Measurements from ENCODE around the gene ST6GALNAC3. TPM values are rescaled to one million over a fixed set of nuclear protein-coding genes. Genes with fewer than 3 reads are reported as not detected.
"Not testable (repeated sequence)": the region's sequence is repeated elsewhere in the genome, so short reads cannot be mapped to it uniquely, and the experiment has no call there.

Gene ST6GALNAC3
- total RNA-seq, 1 donor from 2014 or later = 7.3 TPM

DNA sequence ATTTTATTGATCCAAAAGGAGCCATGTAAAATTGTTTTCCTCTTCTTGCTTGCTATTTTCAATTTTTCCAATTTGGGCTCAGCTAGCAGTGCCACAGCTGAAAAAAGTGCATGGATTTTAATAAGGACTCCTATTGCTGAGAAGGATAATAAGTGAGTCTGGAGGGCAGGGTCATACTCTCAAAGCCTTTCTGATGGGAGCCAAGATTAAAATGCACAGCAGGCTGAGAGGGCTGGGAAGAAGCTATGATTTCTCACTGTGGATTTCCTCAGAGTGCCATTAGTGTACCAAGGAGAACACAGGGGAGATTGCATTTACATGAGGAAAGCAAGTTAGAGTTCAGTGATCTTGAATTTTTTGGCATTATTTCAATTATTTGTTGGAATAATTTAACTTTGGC is 261.3 kb downstream of the ST6GALNAC3 start:
- Mint-ChIP-seq H3K9me3 (ENCODE audit: unreplicated experiment) (no peaks in the 10 kb centered on the region), H3K4me1 (ENCODE audit: unreplicated experiment) (peaks cover 51% of the 10 kb centered on the region), H3K27me3 (ENCODE audit: unreplicated experiment) (no peaks in the 10 kb centered on the region), H3K36me3 (ENCODE audit: unreplicated experiment) (no peaks in the 10 kb centered on the region), H3K27ac (ENCODE audit: unreplicated experiment) (no peak overlapping the region), H3K4me3 (ENCODE audit: unreplicated experiment) (no peak overlapping the region)
- no peak for DNase-seq (ENCODE audit: extremely low spot score, unreplicated experiment)
- TF ChIP-seq, protein P1, sequence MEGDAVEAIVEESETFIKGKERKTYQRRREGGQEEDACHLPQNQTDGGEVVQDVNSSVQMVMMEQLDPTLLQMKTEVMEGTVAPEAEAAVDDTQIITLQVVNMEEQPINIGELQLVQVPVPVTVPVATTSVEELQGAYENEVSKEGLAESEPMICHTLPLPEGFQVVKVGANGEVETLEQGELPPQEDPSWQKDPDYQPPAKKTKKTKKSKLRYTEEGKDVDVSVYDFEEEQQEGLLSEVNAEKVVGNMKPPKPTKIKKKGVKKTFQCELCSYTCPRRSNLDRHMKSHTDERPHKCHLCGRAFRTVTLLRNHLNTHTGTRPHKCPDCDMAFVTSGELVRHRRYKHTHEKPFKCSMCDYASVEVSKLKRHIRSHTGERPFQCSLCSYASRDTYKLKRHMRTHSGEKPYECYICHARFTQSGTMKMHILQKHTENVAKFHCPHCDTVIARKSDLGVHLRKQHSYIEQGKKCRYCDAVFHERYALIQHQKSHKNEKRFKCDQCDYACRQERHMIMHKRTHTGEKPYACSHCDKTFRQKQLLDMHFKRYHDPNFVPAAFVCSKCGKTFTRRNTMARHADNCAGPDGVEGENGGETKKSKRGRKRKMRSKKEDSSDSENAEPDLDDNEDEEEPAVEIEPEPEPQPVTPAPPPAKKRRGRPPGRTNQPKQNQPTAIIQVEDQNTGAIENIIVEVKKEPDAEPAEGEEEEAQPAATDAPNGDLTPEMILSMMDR (IDR thresholded peaks at IDR 0.05) = no peak

DNA sequence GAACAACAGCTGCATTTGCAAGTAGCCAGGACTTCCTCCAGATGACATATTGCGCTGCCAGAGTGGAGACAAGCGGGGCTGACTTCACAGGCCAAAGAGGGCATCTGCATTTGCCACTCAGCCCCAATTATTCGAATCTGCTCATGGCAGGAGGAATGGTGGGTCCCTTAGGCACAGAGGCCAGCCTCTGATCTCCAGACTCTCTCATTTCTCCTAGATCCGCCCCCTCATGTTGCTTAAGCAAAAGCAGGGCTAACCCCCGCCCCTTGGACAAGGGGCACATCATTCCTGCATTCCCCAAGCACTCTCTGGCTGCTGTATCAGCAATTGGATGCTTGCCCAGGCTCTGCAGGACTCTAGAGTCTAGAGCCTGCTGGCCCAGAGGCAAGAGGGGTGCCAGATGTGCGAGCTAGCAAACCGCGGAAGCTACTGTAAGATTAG is 262.4 kb downstream of the ST6GALNAC3 start:
- peak overlapping the region; percentile 76 for H3K27ac Mint-ChIP-seq (ENCODE audit: unreplicated experiment)
- H3K9me3 Mint-ChIP-seq (ENCODE audit: unreplicated experiment) = no peaks in the 10 kb centered on the region
- H3K36me3 Mint-ChIP-seq (ENCODE audit: unreplicated experiment) = no peaks in the 10 kb centered on the region
- peak overlapping the region; percentile 7 for H3K4me3 Mint-ChIP-seq (ENCODE audit: unreplicated experiment)
- TF ChIP-seq, protein P1 (IDR thresholded peaks at IDR 0.05) = no peak
- H3K4me1 Mint-ChIP-seq (ENCODE audit: unreplicated experiment) = peaks cover 45% of the 10 kb centered on the region
- DNase-seq (ENCODE audit: extremely low spot score, unreplicated experiment) = peak; percentile 93
- H3K27me3 Mint-ChIP-seq (ENCODE audit: unreplicated experiment) = no peaks in the 10 kb centered on the region

DNA sequence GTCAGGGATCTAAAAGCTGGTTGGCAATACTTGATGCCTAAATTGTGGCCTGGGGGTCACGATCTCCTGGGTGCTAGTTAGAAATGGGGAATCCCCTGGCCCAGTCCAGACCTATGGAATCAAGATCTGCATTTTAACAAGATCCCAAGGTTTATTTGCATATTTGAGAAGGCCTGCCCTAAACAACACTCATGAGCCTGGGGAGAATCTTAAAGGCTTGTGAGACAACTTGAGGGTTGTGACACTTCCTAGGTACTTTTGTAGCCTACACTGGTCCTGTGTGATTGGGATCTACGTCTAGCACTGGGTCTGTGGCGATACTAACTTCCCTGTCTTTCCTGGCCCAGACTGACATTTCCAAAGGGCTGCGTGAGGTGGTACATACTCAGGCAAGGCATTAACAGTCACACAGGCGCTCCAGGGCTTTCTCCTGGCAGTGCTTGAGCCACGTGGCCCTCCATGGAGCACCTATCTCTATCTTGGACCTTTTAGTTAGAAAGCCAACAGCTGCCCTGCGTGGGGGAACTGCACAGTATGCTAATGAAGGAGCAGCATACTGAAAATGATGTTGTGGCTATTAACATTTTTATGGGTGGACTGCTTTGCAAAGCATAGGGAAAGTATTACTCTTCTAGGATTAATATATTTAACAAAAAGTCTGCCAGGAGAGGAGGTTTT is 263.1 kb downstream of the ST6GALNAC3 start:
- DNase-seq (ENCODE audit: extremely low spot score, unreplicated experiment) = no peak
- TF ChIP-seq, protein P1 (IDR thresholded peaks at IDR 0.05) = no peak

DNA sequence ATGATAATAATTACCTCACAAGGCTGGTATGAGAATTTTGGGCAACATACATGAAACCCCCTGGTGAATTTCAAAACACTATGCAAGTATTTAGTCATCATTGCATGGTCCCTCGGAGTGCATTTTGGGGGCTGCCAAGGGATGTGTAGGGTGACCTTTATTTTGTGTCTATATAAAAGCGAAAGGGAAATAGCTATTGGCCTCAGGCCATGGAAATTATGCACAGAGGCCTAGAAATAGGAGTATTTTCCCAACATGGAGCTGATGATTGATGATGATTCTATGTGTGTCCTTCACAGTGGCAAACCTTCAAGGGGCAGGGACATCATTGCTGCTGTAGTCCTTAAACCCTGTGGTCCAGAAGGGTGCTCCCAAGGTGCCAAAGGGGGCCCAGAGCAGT is 265.5 kb downstream of the ST6GALNAC3 start:
- Mint-ChIP-seq H3K9me3 (ENCODE audit: unreplicated experiment) (no peaks in the 10 kb centered on the region), H3K36me3 (ENCODE audit: unreplicated experiment) (no peaks in the 10 kb centered on the region)

More for the DNA sequence above, 263.1 kb downstream of the ST6GALNAC3 start:
- Mint-ChIP-seq H3K4me3 (ENCODE audit: unreplicated experiment) (no peak overlapping the region), H3K36me3 (ENCODE audit: unreplicated experiment) (no peaks in the 10 kb centered on the region), H3K9me3 (ENCODE audit: unreplicated experiment) (no peaks in the 10 kb centered on the region), H3K4me1 (ENCODE audit: unreplicated experiment) (peaks cover 45% of the 10 kb centered on the region), H3K27me3 (ENCODE audit: unreplicated experiment) (no peaks in the 10 kb centered on the region), H3K27ac (ENCODE audit: unreplicated experiment) (peak overlapping the region; percentile 76)

DNA sequence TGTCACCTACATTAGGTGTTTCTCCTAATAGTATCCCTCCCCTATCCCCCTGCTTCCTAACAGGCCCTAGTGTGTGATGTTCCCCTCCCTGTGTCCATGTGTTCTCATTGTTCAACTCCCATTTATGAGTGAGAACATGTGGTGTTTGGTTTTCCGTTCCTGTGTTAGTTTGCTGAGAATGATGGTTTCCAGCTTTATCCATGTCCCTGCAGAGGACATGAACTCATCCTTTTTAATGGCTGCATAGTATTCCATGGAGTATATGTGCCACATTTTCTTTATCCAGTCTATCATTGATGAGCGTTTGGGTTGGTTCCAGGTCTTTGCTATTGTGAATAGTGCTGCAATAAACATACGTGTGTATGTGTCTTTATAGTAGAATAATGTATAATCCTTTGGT is 267.3 kb downstream of the ST6GALNAC3 start:
- not testable (repeated sequence) for H3K27me3 Mint-ChIP-seq (ENCODE audit: unreplicated experiment); H3K9me3 Mint-ChIP-seq (ENCODE audit: unreplicated experiment); H3K4me3 Mint-ChIP-seq (ENCODE audit: unreplicated experiment); H3K36me3 Mint-ChIP-seq (ENCODE audit: unreplicated experiment); H3K27ac Mint-ChIP-seq (ENCODE audit: unreplicated experiment); DNase-seq (ENCODE audit: extremely low spot score, unreplicated experiment)
- peaks cover 35% of the 10 kb centered on the region for H3K4me1 Mint-ChIP-seq (ENCODE audit: unreplicated experiment)

More for the DNA sequence above, 265.5 kb downstream of the ST6GALNAC3 start:
- peak overlapping the region; percentile 59 for H3K27ac Mint-ChIP-seq (ENCODE audit: unreplicated experiment)
- TF ChIP-seq, protein P1 (IDR thresholded peaks at IDR 0.05) = no peak
- no peak overlapping the region for H3K4me3 Mint-ChIP-seq (ENCODE audit: unreplicated experiment)
- no peak for DNase-seq (ENCODE audit: extremely low spot score, unreplicated experiment)
- no peaks in the 10 kb centered on the region for H3K27me3 Mint-ChIP-seq (ENCODE audit: unreplicated experiment)
- H3K4me1 Mint-ChIP-seq (ENCODE audit: unreplicated experiment) = peaks cover 50% of the 10 kb centered on the region
